Occipital lobe (tissue), 3 donors: ENCODE measurements around the gene ALDH16A1. TPM values are rescaled to one million over a fixed set of nuclear protein-coding genes. Genes with fewer than 3 reads are reported as not detected.

Source experiments
- DNase-seq: peaks from one replicate; lab custom pipeline; 2025; lab: John Stamatoyannopoulos, UW
- small RNA-seq: library from RNA; depleted of rRNA; stranded (forward); fragments of <200 nt; gene quantifications from one replicate; pipeline ENCODE3, GENCODE V24; 2014
- total RNA-seq: library from RNA; depleted of rRNA; stranded (reverse); fragments of >200 nt; gene quantifications from one replicate; pipeline ENCODE4 v1.2.3, GENCODE V29; 2014

ALDH16A1 gene
- total RNA-seq, 1 donor from 2014 or later = 8.0 TPM

DNA sequence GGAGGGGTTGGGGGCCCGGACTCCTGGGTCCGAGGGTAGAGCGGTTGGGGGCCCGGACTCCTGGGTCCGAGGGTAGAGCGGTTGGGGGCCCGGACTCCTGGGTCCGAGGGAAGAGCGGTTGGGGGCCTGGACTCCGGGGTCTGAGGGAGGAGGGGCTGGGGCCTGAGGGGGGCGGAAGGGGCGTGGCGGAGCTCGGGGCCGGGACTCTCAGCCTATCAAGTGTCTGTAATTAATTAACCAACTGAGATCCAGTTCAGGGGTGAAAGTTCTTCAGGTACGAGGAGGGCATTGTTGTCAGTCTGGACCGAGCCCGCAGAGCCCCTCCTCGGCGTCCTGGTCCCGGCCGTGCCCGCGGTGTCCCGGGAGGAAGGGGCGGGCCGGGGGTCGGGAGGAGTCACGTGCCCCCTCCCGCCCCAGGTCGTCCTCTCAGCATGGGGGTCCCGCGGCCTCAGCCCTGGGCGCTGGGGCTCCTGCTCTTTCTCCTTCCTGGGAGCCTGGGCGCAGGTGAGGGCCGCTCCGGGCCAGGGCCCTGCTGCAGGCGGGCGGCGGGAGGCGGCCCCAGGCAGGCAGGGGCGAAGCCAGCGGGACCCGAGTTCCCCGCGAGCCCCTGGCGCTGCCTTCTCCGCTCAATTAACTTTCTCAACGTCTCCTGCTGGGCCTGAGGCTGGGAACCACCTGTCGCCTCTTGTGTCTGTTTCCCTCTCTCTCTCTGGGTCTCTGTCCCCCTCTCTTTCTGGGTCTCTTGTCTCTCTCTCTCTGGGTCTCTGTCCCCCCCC lies 60.1 kb downstream of the ALDH16A1 start:
- DNase-seq = no peak

DNA sequence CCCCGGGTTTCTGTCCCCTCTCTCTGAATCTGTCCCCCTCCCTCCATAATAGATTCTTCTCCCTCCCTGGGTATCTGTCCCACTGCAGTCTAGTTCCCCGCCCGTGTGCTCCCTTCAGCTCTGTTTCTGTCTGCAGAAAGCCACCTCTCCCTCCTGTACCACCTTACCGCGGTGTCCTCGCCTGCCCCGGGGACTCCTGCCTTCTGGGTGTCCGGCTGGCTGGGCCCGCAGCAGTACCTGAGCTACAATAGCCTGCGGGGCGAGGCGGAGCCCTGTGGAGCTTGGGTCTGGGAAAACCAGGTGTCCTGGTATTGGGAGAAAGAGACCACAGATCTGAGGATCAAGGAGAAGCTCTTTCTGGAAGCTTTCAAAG lies 60.7 kb downstream of the ALDH16A1 start:
- DNase-seq = no peak

GRCh38 chr19:49514151-49514550 lies 61.1 kb downstream of the ALDH16A1 start:
- no peak for DNase-seq

- no peak for DNase-seq
Observed at GRCh38 chr19:49515767-49516166, 62.7 kb downstream of the ALDH16A1 start.

- DNase-seq = no peak
Observed at GRCh38 chr19:49518033-49518432, 65.0 kb downstream of the ALDH16A1 start.

Small RNA genes lying within 50 kb of the gene (small RNA-seq; reads per million reads assigned to genes)
- gene COX6CP7 (not detected), gene MIR150 (6.2 reads per million, percentile 90 among the genes with 10 or more reads in this experiment), gene SNORD32A (not detected), gene SNORD33 (not detected), gene SNORD34 (not detected), gene SNORD35A (not detected), gene SNORD35B (not detected)

Other genes with a start within 250 kb of the ALDH16A1 start
- not detected for gene SLC6A16, start 128.0 kb upstream of the ALDH16A1 start, total RNA-seq
- 1.1 TPM for gene CD37, start 117.8 kb upstream of the ALDH16A1 start, total RNA-seq
- 10.0 TPM for gene TEAD2, start 90.8 kb upstream of the ALDH16A1 start, total RNA-seq
- 2.2 TPM for gene DKKL1, start 89.3 kb upstream of the ALDH16A1 start, total RNA-seq
- not detected for gene KASH5, start 65.0 kb upstream of the ALDH16A1 start, total RNA-seq
- not detected for gene PTH2, start 29.8 kb upstream of the ALDH16A1 start, total RNA-seq
- gene GFY, start 27.8 kb upstream of the ALDH16A1 start, total RNA-seq = not detected
- gene SLC17A7, start 11.7 kb upstream of the ALDH16A1 start, total RNA-seq = 34.6 TPM
- gene PIH1D1, start 1.4 kb upstream of the ALDH16A1 start, total RNA-seq = 58.0 TPM
- not detected for gene FLT3LG, start 21.0 kb downstream of the ALDH16A1 start, total RNA-seq
- gene RPL13A, start 34.4 kb downstream of the ALDH16A1 start, total RNA-seq = 2,203 TPM
- gene RPS11, start 43.2 kb downstream of the ALDH16A1 start, total RNA-seq = 3,859 TPM
- 12.9 TPM for gene FCGRT, start 59.4 kb downstream of the ALDH16A1 start, total RNA-seq
- gene RCN3, start 74.8 kb downstream of the ALDH16A1 start, total RNA-seq = 2.3 TPM
- 22.8 TPM for gene NOSIP, start 127.3 kb downstream of the ALDH16A1 start, total RNA-seq
- gene PRRG2, start 128.1 kb downstream of the ALDH16A1 start, total RNA-seq = 0.31 TPM
- gene PRR12, start 138.0 kb downstream of the ALDH16A1 start, total RNA-seq = 2.5 TPM
- gene RRAS, start 186.9 kb downstream of the ALDH16A1 start, total RNA-seq = 1.1 TPM
- 11.5 TPM for gene SCAF1, start 189.0 kb downstream of the ALDH16A1 start, total RNA-seq
- gene IRF3, start 212.6 kb downstream of the ALDH16A1 start, total RNA-seq = 8.1 TPM
- not detected for gene BCL2L12, start 212.7 kb downstream of the ALDH16A1 start, total RNA-seq
- gene PRMT1, start 224.0 kb downstream of the ALDH16A1 start, total RNA-seq = 177 TPM
- 0.78 TPM for gene ADM5, start 236.4 kb downstream of the ALDH16A1 start, total RNA-seq
- 42.1 TPM for gene CPT1C, start 237.9 kb downstream of the ALDH16A1 start, total RNA-seq